ENCODE measurements around the gene PDIA5. TPM values are rescaled to one million over a fixed set of nuclear protein-coding genes. Genes with fewer than 3 reads are reported as not detected.

PDIA5 gene
- total RNA-seq, 3 donors from 2014 or later (not counting 1 experiment from before 2014, with no cell fraction given): 0.59 to 3.3 (median 0.63) TPM

- TF ChIP-seq CTCF (IDR thresholded peaks at IDR 0.05): no peak
- Mint-ChIP-seq H3K27me3 (ENCODE audit: low read depth in 2 of 2) (no peaks in the 10 kb centered on the region), H3K27ac (no peak overlapping the region), H3K9me3 (peaks cover 2 to 3% of the 10 kb centered on the region in 2 donors), H3K4me1 (peaks cover 0 to 5% of the 10 kb centered on the region in 2 donors), H3K36me3 (no peaks in the 10 kb centered on the region), H3K4me3 (no peak overlapping the region)
- intact Hi-C loops (cut with micrococcal nuclease): no loop called here
- Histone ChIP-seq H3K27me3 (ENCODE audit: control insufficient read depth, insufficient read depth, low read length) (no peaks in the 10 kb centered on the region), H3K27ac (ENCODE audit: low read length) (no peak overlapping the region), H3K4me3 (ENCODE audit: low read length) (no peak overlapping the region), H3K4me1 (ENCODE audit: control insufficient read depth, insufficient read depth, low read length) (peaks cover 15% of the 10 kb centered on the region), H3K9me3 (ENCODE audit: control insufficient read depth, insufficient read depth, low read length) (peaks cover 12% of the 10 kb centered on the region), H3K36me3 (ENCODE audit: control insufficient read depth, insufficient read depth, low read length) (no peaks in the 10 kb centered on the region)
- 92% methylated on average over 9 of the region's 9 CpGs for whole genome bisulfite sequencing (ENCODE audit: insufficient coverage)
- no peak for ATAC-seq
- DNase-seq: no peak
These were observed 88.7 kb downstream of the PDIA5 start for GRCh38 chr3:123155471-123156011.

GRCh38 chr3:123156276-123156995, 89.6 kb downstream of the PDIA5 start:
- H3K36me3 Mint-ChIP-seq: no peaks in the 10 kb centered on the region
- H3K27ac Mint-ChIP-seq: no peak overlapping the region
- ATAC-seq: no peak
- H3K4me1 ChIP-seq (ENCODE audit: control insufficient read depth, insufficient read depth, low read length): peaks cover 12% of the 10 kb centered on the region
- H3K9me3 ChIP-seq (ENCODE audit: control insufficient read depth, insufficient read depth, low read length): peaks cover 8% of the 10 kb centered on the region
- no peaks in the 10 kb centered on the region for H3K27me3 ChIP-seq (ENCODE audit: control insufficient read depth, insufficient read depth, low read length)
- no peaks in the 10 kb centered on the region for H3K27me3 Mint-ChIP-seq (ENCODE audit: low read depth in 2 of 2)
- H3K4me3 Mint-ChIP-seq: no peak overlapping the region
- H3K4me3 ChIP-seq (ENCODE audit: low read length): no peak overlapping the region
- H3K4me1 Mint-ChIP-seq: no peaks in the 10 kb centered on the region
- 93% methylated on average over 15 of the region's 15 CpGs for WGBS (ENCODE audit: insufficient coverage)
- peak in 1 of 2 donors; percentile 4 for DNase-seq
- H3K36me3 ChIP-seq (ENCODE audit: control insufficient read depth, insufficient read depth, low read length): no peaks in the 10 kb centered on the region
- no peak for TF ChIP-seq CTCF (IDR thresholded peaks at IDR 0.05)
- no peak overlapping the region for H3K27ac ChIP-seq (ENCODE audit: low read length)
- H3K9me3 Mint-ChIP-seq: peaks cover 2 to 3% of the 10 kb centered on the region in 2 donors
- intact Hi-C loops (cut with micrococcal nuclease): no loop called here

- Mint-ChIP-seq H3K4me3 (no peak overlapping the region), H3K27ac (no peak overlapping the region), H3K4me1 (no peaks in the 10 kb centered on the region), H3K27me3 (ENCODE audit: low read depth in 2 of 2) (no peaks in the 10 kb centered on the region), H3K36me3 (no peaks in the 10 kb centered on the region), H3K9me3 (no peaks in the 10 kb centered on the region)
- intact Hi-C loops (cut with micrococcal nuclease): no loop called here
- TF ChIP-seq CTCF (IDR thresholded peaks at IDR 0.05): no peak
- DNase-seq (no peak), ATAC-seq (no peak)
- Histone ChIP-seq H3K4me1 (ENCODE audit: control insufficient read depth, insufficient read depth, low read length) (peaks cover 12% of the 10 kb centered on the region), H3K4me3 (ENCODE audit: low read length) (no peak overlapping the region), H3K27me3 (ENCODE audit: control insufficient read depth, insufficient read depth, low read length) (no peaks in the 10 kb centered on the region), H3K27ac (ENCODE audit: low read length) (no peak overlapping the region), H3K36me3 (ENCODE audit: control insufficient read depth, insufficient read depth, low read length) (no peaks in the 10 kb centered on the region), H3K9me3 (ENCODE audit: control insufficient read depth, insufficient read depth, low read length) (peaks cover under 1% of the 10 kb centered on the region)
- 95% methylated on average over 2 of the region's 2 CpGs for WGBS (ENCODE audit: insufficient coverage)
These were observed 90.4 kb downstream of the PDIA5 start for GRCh38 chr3:123157209-123157597.

Data from natural killer cell (primary cell).